ENCODE measurements around the gene MPZ. TPM values are rescaled to one million over a fixed set of nuclear protein-coding genes. Genes with fewer than 3 reads are reported as not detected.

The MPZ gene
- total RNA-seq, 1 donor from 2014 or later: 16.4 TPM

DNA sequence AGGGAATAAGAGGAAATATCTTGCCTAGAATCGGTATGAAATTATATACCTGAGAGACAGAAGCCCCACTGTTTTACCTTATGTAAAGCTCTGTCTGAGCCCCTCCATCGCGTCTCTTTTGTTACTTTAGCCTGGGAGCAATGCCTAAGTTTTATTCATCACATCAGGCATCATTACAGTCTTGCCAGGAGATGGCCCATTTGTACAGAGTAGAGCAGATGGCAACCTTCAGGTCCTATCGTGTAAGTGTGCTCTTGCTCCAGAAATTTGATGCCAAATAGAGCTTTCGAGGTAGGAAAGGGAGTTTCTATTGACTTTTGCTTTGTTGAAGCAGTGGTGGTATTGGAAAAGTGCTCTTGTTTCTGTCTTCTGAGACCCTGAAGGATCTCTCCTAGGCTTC lies 33.1 kb upstream of the MPZ start:
- Mint-ChIP-seq H3K4me1 (ENCODE audit: low read depth, unreplicated experiment) (peaks cover 3% of the 10 kb centered on the region), H3K4me3 (ENCODE audit: unreplicated experiment) (no peak overlapping the region), H3K27me3 (ENCODE audit: unreplicated experiment) (no peaks in the 10 kb centered on the region), H3K36me3 (ENCODE audit: unreplicated experiment) (no peaks in the 10 kb centered on the region), H3K9me3 (ENCODE audit: unreplicated experiment) (peaks cover 1% of the 10 kb centered on the region), H3K27ac (ENCODE audit: unreplicated experiment) (no peak overlapping the region)
- TF ChIP-seq CTCF (IDR thresholded peaks at IDR 0.05; ENCODE audit: partially characterized antibody, unreplicated experiment): no peak
- no peak for DNase-seq

GRCh38 chr1:161342177-161342576 lies 32.4 kb upstream of the MPZ start:
- TF ChIP-seq CTCF (IDR thresholded peaks at IDR 0.05; ENCODE audit: partially characterized antibody, unreplicated experiment): no peak
- no peaks in the 10 kb centered on the region for H3K27me3 Mint-ChIP-seq (ENCODE audit: unreplicated experiment)
- no peak overlapping the region for H3K27ac Mint-ChIP-seq (ENCODE audit: unreplicated experiment)
- peaks cover 3% of the 10 kb centered on the region for H3K4me1 Mint-ChIP-seq (ENCODE audit: low read depth, unreplicated experiment)
- no peak for DNase-seq
- no peak overlapping the region for H3K4me3 Mint-ChIP-seq (ENCODE audit: unreplicated experiment)
- H3K9me3 Mint-ChIP-seq (ENCODE audit: unreplicated experiment): peaks cover 1% of the 10 kb centered on the region
- no peaks in the 10 kb centered on the region for H3K36me3 Mint-ChIP-seq (ENCODE audit: unreplicated experiment)

DNA sequence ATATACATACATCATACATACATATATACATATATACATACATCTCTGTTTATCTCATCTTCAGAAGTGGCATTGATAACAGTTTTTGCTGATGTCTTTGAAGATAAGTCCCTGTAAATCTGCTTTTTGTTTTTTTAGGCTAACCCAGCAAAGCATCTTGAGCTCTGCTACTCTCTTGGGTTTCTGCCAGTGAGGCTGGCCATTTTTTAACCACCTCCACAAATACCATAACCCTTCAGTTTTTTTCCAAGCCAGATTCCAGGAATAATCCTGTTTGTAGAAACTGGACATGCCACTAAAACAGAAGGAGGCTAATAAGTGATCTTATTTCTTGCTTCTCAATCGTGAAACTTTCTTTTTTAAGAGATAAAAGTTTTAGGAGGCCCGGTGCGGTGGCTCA lies 26.0 kb upstream of the MPZ start:
- TF ChIP-seq CTCF (IDR thresholded peaks at IDR 0.05; ENCODE audit: partially characterized antibody, unreplicated experiment): no peak
- H3K4me3 Mint-ChIP-seq (ENCODE audit: unreplicated experiment): no peak overlapping the region
- no peaks in the 10 kb centered on the region for H3K9me3 Mint-ChIP-seq (ENCODE audit: unreplicated experiment)
- no peak for DNase-seq
- H3K27me3 Mint-ChIP-seq (ENCODE audit: unreplicated experiment): no peaks in the 10 kb centered on the region
- no peak overlapping the region for H3K27ac Mint-ChIP-seq (ENCODE audit: unreplicated experiment)
- H3K4me1 Mint-ChIP-seq (ENCODE audit: low read depth, unreplicated experiment): no peaks in the 10 kb centered on the region
- no peaks in the 10 kb centered on the region for H3K36me3 Mint-ChIP-seq (ENCODE audit: unreplicated experiment)

GRCh38 chr1:161333166-161333565 lies 23.4 kb upstream of the MPZ start:
- no peak for TF ChIP-seq CTCF (IDR thresholded peaks at IDR 0.05; ENCODE audit: partially characterized antibody, unreplicated experiment)
- no peaks in the 10 kb centered on the region for H3K4me1 Mint-ChIP-seq (ENCODE audit: low read depth, unreplicated experiment)
- H3K36me3 Mint-ChIP-seq (ENCODE audit: unreplicated experiment): no peaks in the 10 kb centered on the region

GRCh38 chr1:161330346-161330745 lies 20.6 kb upstream of the MPZ start:
- Mint-ChIP-seq H3K27ac (ENCODE audit: unreplicated experiment) (no peak overlapping the region), H3K9me3 (ENCODE audit: unreplicated experiment) (no peaks in the 10 kb centered on the region), H3K27me3 (ENCODE audit: unreplicated experiment) (peaks cover 2% of the 10 kb centered on the region), H3K4me3 (ENCODE audit: unreplicated experiment) (no peak overlapping the region), H3K36me3 (ENCODE audit: unreplicated experiment) (no peaks in the 10 kb centered on the region), H3K4me1 (ENCODE audit: low read depth, unreplicated experiment) (no peaks in the 10 kb centered on the region)
- TF ChIP-seq CTCF (IDR thresholded peaks at IDR 0.05; ENCODE audit: partially characterized antibody, unreplicated experiment): no peak
- no peak for DNase-seq

More at GRCh38 chr1:161333166-161333565, 23.4 kb upstream of the MPZ start:
- H3K27ac Mint-ChIP-seq (ENCODE audit: unreplicated experiment): no peak overlapping the region
- no peak overlapping the region for H3K4me3 Mint-ChIP-seq (ENCODE audit: unreplicated experiment)
- DNase-seq: no peak
- no peaks in the 10 kb centered on the region for H3K27me3 Mint-ChIP-seq (ENCODE audit: unreplicated experiment)
- H3K9me3 Mint-ChIP-seq (ENCODE audit: unreplicated experiment): no peaks in the 10 kb centered on the region
